H9 (cell line): ENCODE measurements around the gene DBNDD1. TPM values are rescaled to one million over a fixed set of nuclear protein-coding genes. Genes with fewer than 3 reads are reported as not detected.

Experiments used
- DNase-seq: peaks from one replicate; pipeline ENCODE4 v3.0.0-alpha.2; 2017
- H2AFZ ChIP-seq: one replicate; pipeline ENCODE4 v1.6.1; 2013; ENCODE audit warnings: mild to moderate bottlenecking, low read length, control low read depth, moderate library complexity
- H2AK5ac ChIP-seq: 2 replicates; pipeline ENCODE4 v1.6.1; 2013; ENCODE audit warnings: low read length, control low read depth, mixed read lengths; ENCODE audit not compliant: insufficient read length
- H2BK120ac ChIP-seq: one replicate; pipeline ENCODE4 v1.6.1; 2013; ENCODE audit warnings: low read depth, mild to moderate bottlenecking, low read length, control low read depth, inconsistent platforms; ENCODE audit not compliant: poor library complexity, severe bottlenecking
- H2BK12ac ChIP-seq: 2 replicates; pipeline ENCODE4 v1.6.1; 2013; ENCODE audit warnings: low read length, control low read depth, mixed read lengths, low read depth; ENCODE audit not compliant: insufficient read length
- H2BK15ac ChIP-seq: 2 replicates; pipeline ENCODE4 v1.6.1; 2013; ENCODE audit warnings: low read depth, low read length, control low read depth
- H2BK20ac ChIP-seq: one replicate; pipeline ENCODE4 v1.6.1; 2013; ENCODE audit warnings: low read depth, mild to moderate bottlenecking, low read length, control low read depth, inconsistent platforms; ENCODE audit not compliant: poor library complexity, severe bottlenecking
- H2BK5ac ChIP-seq: 2 replicates; pipeline ENCODE4 v1.6.1; 2013; ENCODE audit warnings: low read length, control low read depth, mixed read lengths; ENCODE audit not compliant: insufficient read length
- H3K14ac ChIP-seq: 2 replicates; pipeline ENCODE4 v1.6.1; 2013; ENCODE audit warnings: low read length, control low read depth; ENCODE audit not compliant: insufficient read depth
- H3K18ac ChIP-seq: 2 replicates; pipeline ENCODE4 v1.6.1; 2013; ENCODE audit warnings: low read depth, mild to moderate bottlenecking, mixed read lengths, low read length, control low read depth; ENCODE audit not compliant: insufficient read length
- H3K23ac ChIP-seq: 2 replicates; pipeline ENCODE4 v1.6.1; 2013; ENCODE audit warnings: low read length, control low read depth, mixed read lengths, low read depth; ENCODE audit not compliant: insufficient read length
- H3K23me2 ChIP-seq: 2 replicates; pipeline ENCODE4 v1.6.1; 2013; ENCODE audit warnings: low read depth, mild to moderate bottlenecking, mixed read lengths, low read length, control low read depth; ENCODE audit not compliant: insufficient read length, poor library complexity, severe bottlenecking
- H3K27ac ChIP-seq: 2 replicates; pipeline ENCODE4 v1.5.1; 2013; ENCODE audit warnings: low read length, control low read depth, mixed read lengths, low read depth; ENCODE audit not compliant: insufficient read length
- H3K27me3 ChIP-seq: 2 replicates; pipeline ENCODE4 v1.6.1; 2013; ENCODE audit warnings: low read length, control low read depth, inconsistent platforms; ENCODE audit not compliant: insufficient read depth
- H3K4ac ChIP-seq: 2 replicates; pipeline ENCODE4 v1.6.1; 2013; ENCODE audit warnings: low read depth, mild to moderate bottlenecking, control low read depth, inconsistent platforms, low read length, moderate library complexity
- H3K4me1 ChIP-seq: 2 replicates; pipeline ENCODE4 v1.6.1; 2013; ENCODE audit warnings: low read length, control low read depth, inconsistent platforms; ENCODE audit not compliant: insufficient read depth
- H3K4me2 ChIP-seq: 2 replicates; pipeline ENCODE4 v1.6.1; 2013; ENCODE audit warnings: low read length, control low read depth, mixed read lengths; ENCODE audit not compliant: insufficient read length, insufficient read depth
- H3K56ac ChIP-seq: 2 replicates; pipeline ENCODE4 v1.6.1; 2013; ENCODE audit warnings: low read depth, mild to moderate bottlenecking, mixed read lengths, low read length, control low read depth; ENCODE audit not compliant: insufficient read length
- H3K79me1 ChIP-seq: 2 replicates; pipeline ENCODE4 v1.6.1; 2013; ENCODE audit warnings: low read depth, mild to moderate bottlenecking, moderate library complexity, low read length, control low read depth, inconsistent platforms; ENCODE audit not compliant: insufficient read depth, poor library complexity, severe bottlenecking
- H3K79me2 ChIP-seq: 2 replicates; pipeline ENCODE4 v1.6.1; 2013; ENCODE audit warnings: low read length, control low read depth, inconsistent platforms; ENCODE audit not compliant: insufficient read depth
- H3K9ac ChIP-seq: 2 replicates; pipeline ENCODE4 v1.6.1; 2013; ENCODE audit warnings: low read length, control low read depth, mixed read lengths; ENCODE audit not compliant: insufficient read length; ENCODE audit errors: extremely low read depth
- H3K9me3 ChIP-seq: one replicate; pipeline ENCODE4 v1.6.1; 2013; ENCODE audit warnings: low read depth, low read length, inconsistent platforms; ENCODE audit not compliant: control insufficient read depth
- H3T11ph ChIP-seq: one replicate; pipeline ENCODE4 v1.6.1; 2013; ENCODE audit warnings: mild to moderate bottlenecking, low read length, control low read depth, inconsistent platforms
- H4K20me1 ChIP-seq: one replicate; pipeline ENCODE4 v1.6.1; 2013; ENCODE audit not compliant: control insufficient read depth, insufficient read length, insufficient read depth
- H4K5ac ChIP-seq: 2 replicates; pipeline ENCODE4 v1.6.1; 2013; ENCODE audit warnings: low read depth, mild to moderate bottlenecking, mixed read lengths, low read length, control low read depth; ENCODE audit not compliant: insufficient read length
- H4K8ac ChIP-seq: replicated peaks from 2 replicates; pipeline ENCODE4 v1.6.1; 2013; ENCODE audit warnings: low read length, control low read depth, mixed read lengths, low read depth; ENCODE audit not compliant: insufficient read length
- H4K91ac ChIP-seq: 2 replicates; pipeline ENCODE4 v1.6.1; 2013; ENCODE audit warnings: low read depth, mild to moderate bottlenecking, moderate library complexity, mixed read lengths, low read length, control low read depth; ENCODE audit not compliant: insufficient read length
- H3K27ac Mint-ChIP-seq, 3 experiments: 2 replicates in 2 of 3; 3 replicates in 1 of 3; pipeline ENCODE4 v1.8.0; 2020 to 2021; ENCODE audit warnings: mixed read lengths in 3 of 3, mild to moderate bottlenecking in 1 of 3, moderate library complexity in 1 of 3
- H3K27me3 Mint-ChIP-seq: 2 replicates; pipeline ENCODE4 v1.8.0; 2021; ENCODE audit warnings: low read depth, mild to moderate bottlenecking, moderate library complexity, mixed read lengths
- H3K36me3 Mint-ChIP-seq, 3 experiments: 2 replicates in 2 of 3; 3 replicates in 1 of 3; pipeline ENCODE4 v1.8.0; 2020 to 2021; ENCODE audit warnings: low read depth in 3 of 3, mixed read lengths in 3 of 3; ENCODE audit not compliant: insufficient read depth in 1 of 3
- H3K4me1 Mint-ChIP-seq, 2 experiments: 2 replicates each; pipeline ENCODE4 v1.8.0; 2020; ENCODE audit warnings: mixed read lengths in 2 of 2
- H3K4me3 Mint-ChIP-seq, 2 experiments: 2 replicates in 1 of 2; 3 replicates in 1 of 2; pipeline ENCODE4 v1.8.0; 2020 to 2021; ENCODE audit warnings: mild to moderate bottlenecking in 2 of 2, mixed read lengths in 2 of 2, moderate library complexity in 1 of 2
- H3K9me3 Mint-ChIP-seq, 2 experiments: 2 replicates in 1 of 2; 3 replicates in 1 of 2; pipeline ENCODE4 v1.8.0; 2020; ENCODE audit warnings: mild to moderate bottlenecking in 2 of 2, mixed read lengths in 2 of 2, moderate library complexity in 1 of 2
- CTCF ChIP-seq: fragments of 200-600 bp; sonication (generic); conservative IDR thresholded peaks from 3 replicates; pipeline ENCODE4 v1.8.0; 2021; ENCODE audit warnings: antibody characterized with exemption, mild to moderate bottlenecking
- WGBS: extraction: QIAGEN DNeasy Blood & Tissue Kit; methylation state at CpG from one replicate; pipeline ENCODE4 v1.1.7; 2013; ENCODE audit warnings: missing lambda C conversion rate, low lambda C conversion rate, mixed read lengths; ENCODE audit not compliant: insufficient read length; ENCODE audit errors: extremely low coverage; 5-methylcytosine and 5-hydroxymethylcytosine counted together
- total RNA-seq: library from RNA; stranded (reverse); gene quantifications from 2 replicates; pipeline ENCODE4 v1.2.1, GENCODE V29; 2021

Gene DBNDD1
- total RNA-seq, 1 experiment from 2014 or later = 87.3 TPM

GRCh38 chr16:90018297-90018651 lies 982 bp downstream of the DBNDD1 start:
- Histone ChIP-seq H3K27me3 (no peaks in the 10 kb centered on the region), H4K91ac (no peak overlapping the region), H2AK5ac (no peak overlapping the region), H3K79me1 (no peaks in the 10 kb centered on the region), H2BK120ac (no peak overlapping the region), H3K4ac (no peak overlapping the region), H3K9ac (no peak overlapping the region), H4K5ac (no peak overlapping the region), H3K9me3 (no peaks in the 10 kb centered on the region), H3K4me2 (peak overlapping the region; percentile 46), H3T11ph (no peak overlapping the region), H2BK5ac (no peak overlapping the region), H3K14ac (peak overlapping the region; percentile 40; the same call in 1 of the 2 replicates), H3K23me2 (peaks cover 4% of the 10 kb centered on the region), H3K79me2 (no peaks in the 10 kb centered on the region), H2AFZ (no peak overlapping the region), H4K20me1 (no peaks in the 10 kb centered on the region), H3K18ac (no peak overlapping the region), H4K8ac (no peak overlapping the region), H2BK12ac (no peak overlapping the region), H2BK20ac (no peak overlapping the region), H3K27ac (no peak overlapping the region), H3K23ac (no peak overlapping the region), H2BK15ac (no peak overlapping the region), H3K4me1 (0 out of 2 replicates have a peak, but pooled peaks cover 4% of the 10 kb centered on the region), H3K56ac (no peak overlapping the region)
- H3K36me3 Mint-ChIP-seq = peaks cover 0 to 32% (median 6%) of the 10 kb centered on the region in 3 experiments; a peak in 6 of 7 replicates
- no peaks in the 10 kb centered on the region; a peak in 1 of 5 replicates for H3K9me3 Mint-ChIP-seq
- no peak for TF ChIP-seq CTCF
- H3K27ac Mint-ChIP-seq = no peak overlapping the region
- peak overlapping the region; percentile 84 to 89 for H3K4me3 Mint-ChIP-seq
- no CpG with 5 or more reads among the region's 7 CpGs for WGBS
- peak; percentile 57 for DNase-seq
- no peaks in the 10 kb centered on the region for H3K27me3 Mint-ChIP-seq
- H3K4me1 Mint-ChIP-seq = peaks cover 26% of the 10 kb centered on the region in 2 experiments
